ENCODE results near the gene CLSTN2.
A peak's percentile ranks its signal among the peaks of the same experiment; 100 is the strongest.

CLSTN2 gene

DNA sequence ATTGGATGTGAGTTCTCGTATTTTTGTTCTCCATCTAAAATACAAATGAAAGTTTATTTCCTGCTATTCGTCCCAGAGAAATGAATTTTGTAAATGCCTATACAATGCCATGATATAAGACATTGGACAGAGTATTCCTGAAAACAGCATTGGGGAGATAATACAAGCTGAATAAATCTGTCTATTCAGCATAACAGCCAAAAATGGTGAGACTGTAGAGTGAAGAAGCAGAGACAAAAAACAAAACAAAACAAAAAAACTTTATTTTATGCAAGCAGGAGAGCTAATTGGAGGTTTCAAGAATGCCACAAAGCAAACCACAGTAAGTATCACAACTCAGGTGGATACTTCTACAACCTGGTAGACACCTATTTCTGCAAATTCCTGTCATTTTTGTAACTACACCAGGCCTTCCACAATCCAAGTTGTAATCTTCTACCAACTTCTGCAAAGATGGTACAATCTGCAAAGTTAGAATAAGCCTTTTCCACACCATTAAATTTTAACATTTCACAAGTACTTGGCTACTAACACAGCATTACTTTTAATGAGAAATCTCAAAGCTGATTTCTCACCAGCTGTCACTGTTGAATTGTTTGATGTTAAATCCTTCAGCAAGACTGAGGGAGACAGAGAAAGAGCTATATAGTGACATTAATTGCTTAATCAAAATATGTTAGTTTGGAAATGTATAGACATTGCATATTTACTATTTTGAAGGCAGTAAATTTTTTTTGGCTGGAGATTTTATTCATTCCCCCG lies 163.1 kb downstream of the CLSTN2 start:
- DNase-seq: peak; percentile 53

GRCh38 chr3:140100479-140100878 lies 165.5 kb downstream of the CLSTN2 start:
- DNase-seq: no peak

DNA sequence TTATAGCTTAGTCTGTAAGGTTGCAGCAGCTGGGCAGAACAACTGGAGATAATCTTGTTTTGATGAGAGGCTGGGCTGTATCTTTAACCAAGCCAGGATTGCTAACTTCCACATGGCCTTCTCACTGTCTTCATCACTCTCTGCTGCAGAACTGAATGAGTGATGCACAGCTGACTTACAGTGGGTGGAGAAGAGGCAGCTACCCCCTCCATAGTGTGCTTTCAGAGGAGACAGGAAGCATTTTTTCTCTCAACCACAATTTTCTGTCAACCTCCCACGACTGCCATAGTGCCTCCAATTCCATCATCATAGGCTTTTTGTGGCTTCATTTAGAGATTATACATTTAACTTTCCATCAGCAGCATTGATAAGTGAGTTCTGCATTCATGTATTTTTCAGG lies 168.2 kb downstream of the CLSTN2 start:
- no peak for DNase-seq

- no peak for DNase-seq
These were observed 169.1 kb downstream of the CLSTN2 start for GRCh38 chr3:140103986-140104645.

- no peak for DNase-seq
These were observed 179.2 kb downstream of the CLSTN2 start for GRCh38 chr3:140113996-140114788.

- no peak for DNase-seq
These were observed 179.8 kb downstream of the CLSTN2 start for GRCh38 chr3:140114789-140115080.

DNA sequence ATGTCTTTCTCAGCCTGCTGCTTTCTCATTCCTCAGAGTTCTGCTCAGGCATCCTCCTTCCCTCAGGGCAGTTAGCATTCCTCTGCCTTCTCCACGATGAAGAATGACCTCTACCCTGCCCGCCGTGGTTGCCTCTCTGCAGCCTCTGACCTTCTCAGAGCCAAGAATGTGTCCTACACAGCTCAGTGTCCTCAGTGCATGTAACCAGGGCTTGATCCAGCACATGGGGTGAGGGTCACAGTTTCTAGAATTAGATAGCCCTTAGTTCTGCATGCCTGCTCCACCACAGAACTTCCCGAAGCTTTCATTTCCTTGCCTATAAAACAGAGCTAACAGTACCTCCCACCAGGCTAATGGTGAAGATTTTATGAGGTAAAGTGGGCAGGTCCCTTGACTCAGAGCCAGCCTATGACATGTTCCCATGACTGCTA lies 182.1 kb downstream of the CLSTN2 start:
- DNase-seq: no peak

DNA sequence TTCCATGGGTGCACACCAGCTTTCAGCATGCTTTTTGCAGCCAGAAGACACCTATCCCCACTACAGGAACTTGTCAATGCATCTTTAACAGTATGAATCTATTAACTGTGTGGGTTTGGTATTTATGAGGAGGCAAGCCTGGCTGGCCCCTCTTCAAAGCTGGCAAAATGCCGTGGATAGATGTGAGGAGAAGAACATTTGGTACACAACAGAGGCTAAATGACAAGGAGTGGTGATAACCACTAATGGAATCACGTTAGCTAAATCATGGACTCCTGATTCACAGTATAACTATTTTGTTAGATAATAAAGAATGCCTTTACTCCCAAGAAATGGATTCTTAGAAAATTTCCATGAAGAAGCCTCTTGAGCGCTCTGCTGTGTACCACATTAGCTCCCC lies 187.2 kb downstream of the CLSTN2 start:
- no peak for DNase-seq

GRCh38 chr3:140128217-140128616 lies 193.2 kb downstream of the CLSTN2 start:
- peak; percentile 86 for DNase-seq

DNA sequence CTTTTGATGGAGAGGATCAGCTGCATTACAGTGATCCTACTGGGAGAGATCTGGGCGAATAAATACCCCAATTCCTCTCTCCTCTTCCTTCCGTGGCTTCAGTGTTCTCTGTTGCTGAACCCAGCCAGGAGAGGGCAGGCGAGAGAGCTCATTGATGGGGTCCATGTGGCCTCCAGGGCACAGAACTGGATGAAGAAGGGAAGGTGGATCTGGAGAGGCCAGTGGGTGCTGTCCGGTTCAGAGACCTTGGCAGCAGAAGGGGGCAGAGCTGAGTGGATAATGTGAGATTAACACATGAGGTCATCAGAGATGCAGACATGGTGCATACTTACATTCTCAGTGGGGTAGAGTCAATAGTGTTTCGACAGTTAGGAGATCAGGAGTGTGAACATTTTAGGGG lies 193.6 kb downstream of the CLSTN2 start:
- peak; percentile 86 for DNase-seq

DNA sequence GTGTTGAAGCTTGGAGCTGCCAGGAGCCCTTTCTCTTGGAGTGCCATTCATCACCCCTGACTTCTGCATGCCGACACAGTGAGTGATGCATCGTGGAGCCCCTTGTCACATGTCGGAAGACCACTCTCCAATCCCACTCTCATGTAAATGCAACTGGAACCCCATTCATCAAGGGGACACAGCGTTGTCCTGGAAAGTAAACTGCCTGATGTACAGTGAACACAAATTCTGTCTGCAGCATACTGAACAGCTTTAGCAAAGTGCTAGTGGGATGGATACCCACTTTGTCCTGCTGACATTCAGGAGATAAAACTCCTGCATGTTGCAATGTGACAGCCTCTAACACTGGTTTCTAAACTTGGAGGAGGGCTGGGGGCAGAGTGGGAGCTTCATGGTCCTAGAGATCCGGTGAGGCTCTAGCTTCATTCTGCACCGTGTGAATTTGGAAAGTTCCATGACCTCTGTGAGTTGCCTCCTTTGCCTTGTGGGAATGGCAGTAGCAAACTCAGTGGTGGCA lies 194.8 kb downstream of the CLSTN2 start:
- DNase-seq: no peak

DNA sequence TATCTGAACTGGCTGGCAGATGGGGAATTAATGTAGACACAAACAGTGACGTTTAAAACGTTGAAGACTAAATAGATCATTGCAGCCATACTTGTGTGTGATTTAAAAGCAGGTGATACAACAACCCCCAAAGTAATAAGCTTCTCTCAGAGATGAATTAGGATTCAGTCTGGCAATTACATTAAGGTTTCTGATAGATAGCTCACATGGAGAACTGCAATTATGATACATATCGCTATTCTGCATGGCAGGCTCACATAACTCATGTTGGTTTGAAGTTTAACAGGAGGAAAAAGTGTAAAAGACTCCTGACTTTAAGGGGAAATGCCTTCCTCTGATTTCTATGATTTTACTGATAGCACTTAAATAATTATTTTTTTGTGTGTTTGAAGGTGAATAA lies 196.9 kb downstream of the CLSTN2 start:
- no peak for DNase-seq

GRCh38 chr3:140134231-140134965 lies 199.4 kb downstream of the CLSTN2 start:
- no peak for DNase-seq

GRCh38 chr3:140135461-140135860 lies 200.5 kb downstream of the CLSTN2 start:
- no peak for DNase-seq

- DNase-seq: no peak
These were observed 208.5 kb downstream of the CLSTN2 start for GRCh38 chr3:140143367-140144069.

DNA sequence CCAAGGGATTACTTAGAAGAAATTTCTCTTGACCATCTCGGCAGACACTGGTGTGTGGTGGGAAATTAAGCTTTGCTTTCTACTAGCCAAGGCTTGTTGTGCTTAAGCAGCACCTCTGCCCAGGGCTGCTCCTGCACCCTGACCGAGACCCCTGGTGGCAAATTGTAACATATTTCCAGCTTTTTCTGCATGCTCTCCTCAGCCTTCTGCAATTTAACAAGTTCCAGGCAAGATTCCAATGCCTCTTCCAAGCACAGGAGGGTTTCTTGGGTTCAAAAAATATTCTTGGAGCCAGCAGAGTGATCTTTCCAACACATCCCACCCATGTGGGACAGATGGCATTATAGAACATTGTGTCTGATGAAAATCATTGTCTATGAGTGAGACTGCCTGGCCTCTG lies 210.5 kb downstream of the CLSTN2 start:
- no peak for DNase-seq

DNA sequence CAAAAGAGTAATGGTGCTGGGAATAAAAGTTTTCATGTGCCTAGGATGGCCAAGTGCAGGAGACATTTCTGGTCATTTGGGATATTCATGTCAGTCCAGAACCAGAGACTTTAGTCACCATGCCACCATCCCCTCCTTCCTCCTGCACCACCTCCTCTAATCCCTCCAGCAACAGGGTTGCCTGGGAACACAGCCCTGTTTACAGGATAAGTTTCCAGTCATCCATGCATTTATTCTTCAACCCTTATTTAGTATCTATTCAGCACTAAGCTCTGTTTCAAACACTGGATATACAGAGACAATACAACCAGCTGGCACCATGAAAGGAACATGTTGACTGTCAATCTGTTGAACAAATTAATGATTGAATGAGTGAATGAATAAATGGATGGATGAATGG lies 211.7 kb downstream of the CLSTN2 start:
- DNase-seq: no peak

DNA sequence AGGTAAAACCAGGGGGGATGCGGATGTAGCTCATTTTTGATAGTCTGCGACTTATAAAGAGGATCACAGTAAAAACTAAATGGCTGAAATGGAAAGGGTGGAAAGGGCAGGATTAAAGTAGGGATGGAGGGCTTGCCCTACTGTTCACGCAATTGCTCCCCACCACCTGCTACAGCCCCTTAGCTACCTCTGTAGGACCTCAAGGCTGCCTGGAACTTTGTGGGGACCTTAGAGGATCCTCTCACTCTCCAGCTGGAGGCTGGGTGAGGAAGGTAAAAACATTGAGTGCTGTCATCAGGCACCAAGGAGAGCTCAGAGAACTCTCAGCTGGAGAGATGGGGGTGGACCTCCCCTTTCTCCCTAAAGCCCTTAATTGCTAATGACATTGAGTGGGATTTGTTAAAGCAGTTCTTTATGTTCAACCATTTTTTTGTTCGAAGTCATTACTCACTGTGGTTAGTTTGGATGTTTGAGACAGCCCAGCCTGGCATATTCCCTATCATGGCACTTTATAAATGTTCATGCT lies 213.0 kb downstream of the CLSTN2 start:
- no peak for DNase-seq

DNA sequence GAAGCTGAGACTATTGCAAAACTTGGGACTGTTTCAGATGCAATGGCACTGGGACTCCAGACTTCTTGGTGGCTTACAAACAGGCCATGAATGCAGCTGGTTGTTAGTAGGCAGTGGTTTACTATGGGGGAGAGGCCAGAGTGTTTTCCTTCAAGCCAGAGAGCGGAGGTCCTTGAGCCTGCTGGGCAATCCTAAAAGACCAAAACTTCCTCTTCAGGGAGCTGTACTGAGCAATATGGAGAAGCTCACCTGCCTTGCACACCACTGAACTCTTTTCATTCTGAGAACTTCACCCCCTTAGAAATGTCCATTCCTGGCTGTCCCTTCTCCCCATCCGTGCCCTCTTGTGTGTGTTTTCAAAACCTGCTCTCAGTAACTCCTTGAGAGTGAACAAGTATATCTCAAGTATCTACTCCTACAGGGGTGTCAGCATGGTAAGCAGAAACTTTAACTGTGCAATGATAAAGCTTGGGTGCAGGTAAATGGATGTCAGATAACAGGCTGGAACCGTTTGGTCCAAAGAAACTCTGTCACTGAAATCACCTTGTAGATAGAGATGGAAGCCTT lies 213.9 kb downstream of the CLSTN2 start:
- no peak for DNase-seq

DNA sequence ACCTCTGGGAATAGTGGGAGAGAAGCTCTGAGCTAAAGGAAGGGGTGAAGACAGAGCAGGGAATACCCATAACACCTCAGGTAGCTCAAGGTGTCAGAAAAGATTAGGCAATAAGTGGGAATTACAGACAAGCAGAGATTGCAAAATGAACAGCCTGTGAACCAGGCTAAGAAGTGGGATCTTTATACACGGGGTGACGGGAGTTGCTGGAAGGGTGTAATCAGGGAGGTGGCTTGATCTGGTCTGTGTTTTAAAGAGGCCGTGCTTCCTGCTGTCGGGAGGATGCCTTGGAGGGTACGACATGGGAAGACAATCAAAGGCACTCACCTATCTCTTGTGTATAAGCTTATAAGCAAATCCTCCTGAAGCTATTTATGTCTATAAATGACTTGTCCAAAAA lies 216.3 kb downstream of the CLSTN2 start:
- DNase-seq: no peak

DNA sequence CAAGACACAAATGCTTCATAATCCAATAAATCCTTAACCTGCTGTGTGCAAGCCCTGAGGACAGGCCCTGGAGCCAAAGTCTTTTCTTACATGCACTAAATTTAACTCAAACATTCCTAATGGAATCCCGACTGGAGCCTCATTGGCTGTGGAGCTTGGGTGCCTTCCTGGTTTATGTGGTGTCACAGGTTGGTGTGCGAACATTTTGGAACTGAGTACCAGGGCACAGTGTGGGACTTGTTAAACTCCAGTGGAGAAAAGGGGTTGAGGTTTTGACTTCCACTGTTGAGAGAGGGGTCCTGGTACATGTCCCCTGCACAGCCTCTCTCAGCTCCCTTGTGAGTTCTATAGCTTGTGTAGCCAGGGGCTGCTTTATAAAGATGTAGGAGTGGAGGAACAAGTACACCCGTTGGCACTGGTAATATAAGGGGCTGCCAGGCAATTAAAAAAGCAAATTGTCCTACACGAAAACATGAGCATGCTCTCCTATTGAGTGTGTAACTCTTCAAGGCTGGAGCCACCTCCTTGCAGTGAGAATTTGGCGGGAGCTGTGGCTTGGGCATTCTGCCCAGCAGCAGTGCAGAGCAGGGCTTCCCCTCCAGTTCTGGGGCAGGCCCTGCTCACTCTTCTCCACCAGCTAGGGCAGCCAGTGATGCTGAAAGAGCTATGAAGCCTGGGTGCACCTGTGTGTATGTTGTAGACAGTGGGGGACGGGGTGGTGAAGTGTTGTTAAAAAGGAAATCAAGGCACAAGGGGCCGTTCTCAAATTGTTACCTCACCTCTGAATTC lies 218.1 kb downstream of the CLSTN2 start:
- DNase-seq: peak; percentile 23
